ENCODE measurements around the gene SLC35F3.

Gene SLC35F3

DNA sequence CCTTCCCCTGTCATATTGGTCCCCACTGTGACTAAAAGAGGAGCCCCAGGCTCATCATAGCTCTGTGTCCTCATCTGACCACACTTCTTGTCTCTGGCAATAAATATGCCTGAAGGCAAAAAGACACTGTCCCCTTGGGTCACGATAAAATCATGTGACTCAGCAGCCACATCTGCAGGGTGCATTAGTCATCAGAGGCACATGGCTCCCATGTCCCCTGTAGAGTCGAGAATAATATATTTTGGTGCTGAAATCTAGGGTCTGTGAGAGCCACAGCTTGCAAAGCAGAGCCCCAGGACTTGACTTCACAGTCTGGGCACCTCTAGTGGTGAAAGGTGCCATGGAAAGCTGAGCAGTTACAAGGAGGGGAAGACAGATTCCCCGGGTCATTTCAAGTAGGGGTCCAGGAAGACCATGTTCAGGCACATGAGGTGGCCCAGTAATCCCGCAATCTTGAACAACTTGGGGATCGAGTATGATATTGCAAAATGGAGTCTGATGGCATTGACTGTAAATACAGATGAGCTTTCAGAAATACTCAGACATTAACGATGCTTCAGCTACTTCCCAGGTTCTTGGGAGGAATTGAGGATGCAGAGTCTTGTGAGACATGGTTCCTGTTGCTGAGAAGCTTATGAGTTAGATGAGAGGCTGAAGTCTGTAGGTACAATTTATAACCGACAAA is 68.6 kb downstream of the SLC35F3 start:
- DNase-seq (ENCODE audit: low spot score) = no peak

DNA sequence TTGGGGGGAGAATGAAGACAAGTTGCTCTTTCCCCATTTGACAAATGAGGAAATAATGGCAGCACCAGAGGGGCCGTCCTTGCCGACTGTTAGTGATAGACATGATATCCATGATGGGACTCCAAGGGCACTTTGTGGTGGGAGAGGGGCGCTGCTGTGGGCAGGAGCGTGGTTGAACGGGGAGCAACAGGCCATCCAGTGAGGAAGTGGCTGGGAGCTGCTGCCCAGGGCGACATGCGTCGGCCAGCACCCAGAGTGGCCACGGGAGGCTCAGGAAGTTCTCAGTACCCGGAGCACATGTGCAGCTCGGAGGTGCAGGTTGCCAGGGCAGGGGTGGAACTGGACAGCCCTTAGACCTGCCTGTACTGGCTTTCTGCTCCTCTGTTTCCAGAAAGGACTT is 71.0 kb downstream of the SLC35F3 start:
- no peak for DNase-seq (ENCODE audit: low spot score)

DNA sequence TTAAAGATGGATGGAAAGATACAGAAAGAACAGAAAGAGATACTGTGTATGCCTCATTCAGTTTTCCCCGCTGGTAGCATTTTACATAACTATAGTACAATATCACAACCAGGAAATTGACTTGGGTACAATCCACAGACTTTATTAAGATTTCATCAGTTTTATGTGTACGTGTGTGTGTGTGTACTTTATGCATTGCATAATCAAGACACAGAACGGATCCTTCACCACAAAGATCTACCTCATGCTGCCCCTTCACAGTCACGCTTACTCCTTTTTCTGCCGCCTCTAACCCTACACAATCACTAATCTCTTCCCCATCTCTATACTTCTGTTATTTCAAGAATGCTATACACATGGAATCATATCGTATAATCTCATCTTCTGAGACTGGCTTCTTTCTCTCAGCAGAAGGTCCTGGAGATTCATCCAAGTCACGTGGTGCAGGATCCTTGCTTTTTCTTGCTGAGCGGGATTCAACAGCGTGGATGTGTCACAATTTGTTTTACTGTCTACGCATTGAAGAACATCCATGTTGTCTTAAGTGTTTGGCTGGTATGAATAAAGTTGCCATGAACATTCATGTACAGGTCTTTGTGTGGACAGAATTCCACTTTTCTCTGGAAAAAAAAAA is 76.7 kb downstream of the SLC35F3 start:
- no peak for DNase-seq (ENCODE audit: low spot score)

DNA sequence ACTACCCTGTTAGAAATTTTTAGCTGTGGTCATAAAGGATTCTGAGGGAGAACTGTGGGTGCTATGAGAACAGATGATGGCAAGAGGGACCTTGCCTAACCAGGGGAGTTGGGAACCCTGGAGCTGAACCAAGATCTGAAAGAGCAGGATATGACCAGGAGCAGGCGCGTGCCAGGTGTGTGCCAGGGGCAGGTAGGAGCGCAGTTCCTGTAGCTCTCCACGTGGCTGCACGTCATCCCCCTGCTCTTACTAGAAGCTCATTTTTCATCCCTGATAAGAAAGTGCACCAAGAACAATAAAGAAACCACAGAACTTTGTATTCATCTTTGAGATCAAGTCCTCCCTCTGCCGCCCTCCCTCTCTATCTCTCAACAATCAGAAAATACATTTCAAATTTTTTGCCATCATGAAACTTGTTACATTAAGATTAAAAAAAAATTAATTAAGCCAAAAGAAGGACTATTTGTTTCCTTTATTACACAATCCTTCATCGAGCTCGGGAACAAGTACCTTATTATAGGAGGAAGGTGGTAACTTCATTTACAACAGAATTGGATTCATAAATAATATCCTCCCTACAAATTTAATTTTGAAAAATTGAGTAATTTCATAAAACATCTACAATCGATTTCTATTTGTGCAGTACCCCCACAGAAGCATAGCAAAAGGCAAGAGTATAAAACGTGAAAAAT is 78.5 kb downstream of the SLC35F3 start:
- no peak for DNase-seq (ENCODE audit: low spot score)

DNA sequence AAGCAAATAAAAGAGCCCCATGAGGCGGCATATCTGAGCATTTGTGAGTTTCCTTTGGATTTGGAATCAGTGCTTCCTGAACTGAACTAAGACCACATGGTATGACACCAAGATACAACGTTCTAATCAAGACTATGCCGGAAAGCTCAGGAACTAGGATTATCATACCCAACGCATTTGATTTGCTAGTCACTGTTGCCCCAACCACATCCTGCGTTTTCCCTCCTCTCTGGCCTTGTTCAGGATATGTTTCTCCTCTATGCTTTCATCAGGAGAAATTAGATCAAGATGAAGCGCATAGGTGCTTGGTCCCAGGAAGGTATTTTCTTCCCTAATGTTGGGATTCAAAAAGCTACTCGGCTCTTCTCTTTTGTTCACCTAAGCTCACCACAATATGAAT is 79.3 kb downstream of the SLC35F3 start:
- no peak for DNase-seq (ENCODE audit: low spot score)

DNA sequence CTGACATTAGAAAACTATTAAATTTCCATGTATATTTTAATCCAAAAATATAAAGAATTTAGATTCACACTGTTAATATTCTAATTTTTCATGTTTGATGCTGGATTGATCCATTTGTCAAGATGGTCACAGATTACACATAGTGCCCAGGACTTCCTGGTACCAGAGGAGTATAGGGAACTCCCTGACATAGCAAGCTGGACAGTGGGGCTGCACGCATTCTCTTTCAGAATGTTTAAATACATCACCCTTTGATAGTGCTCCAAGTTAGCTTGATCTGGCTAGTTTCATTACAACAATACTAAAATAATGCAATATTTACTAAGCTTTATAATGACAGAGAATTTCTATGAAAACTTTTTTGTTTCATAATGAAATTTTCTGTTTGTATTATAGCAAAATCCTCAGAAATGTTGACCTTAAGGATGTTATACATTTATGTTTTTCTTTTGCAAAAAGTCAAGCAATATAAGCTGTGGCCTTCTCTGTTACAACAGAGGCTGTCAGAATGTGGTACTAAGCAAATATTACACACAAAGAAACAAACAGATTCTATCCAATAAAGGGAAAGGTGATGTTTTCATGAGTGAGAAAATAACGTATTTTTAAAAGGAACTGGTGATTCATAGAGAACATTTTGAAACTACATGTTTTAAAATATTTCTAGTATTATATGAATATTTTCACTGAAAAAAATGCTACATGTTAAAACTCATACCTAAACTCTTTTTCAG is 84.7 kb downstream of the SLC35F3 start:
- DNase-seq (ENCODE audit: low spot score) = no peak

DNA sequence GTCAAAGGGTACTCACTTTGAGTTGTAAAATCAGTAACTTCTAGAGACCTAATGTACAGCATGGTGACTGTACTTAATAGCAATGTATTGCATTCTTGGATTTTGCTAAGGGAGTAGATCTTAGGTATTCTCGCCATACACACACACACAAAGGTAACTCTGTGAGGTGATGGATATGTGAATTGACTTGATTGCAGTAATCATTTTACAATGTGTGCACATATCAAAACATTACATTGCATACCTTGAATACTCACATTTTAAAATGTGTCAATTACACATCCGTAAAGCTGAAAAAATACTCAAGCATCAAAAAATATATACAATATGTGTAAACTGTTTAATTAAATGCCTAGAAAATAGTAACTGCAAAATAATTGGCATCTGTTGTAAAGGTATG is 86.0 kb downstream of the SLC35F3 start:
- DNase-seq (ENCODE audit: low spot score) = no peak

DNA sequence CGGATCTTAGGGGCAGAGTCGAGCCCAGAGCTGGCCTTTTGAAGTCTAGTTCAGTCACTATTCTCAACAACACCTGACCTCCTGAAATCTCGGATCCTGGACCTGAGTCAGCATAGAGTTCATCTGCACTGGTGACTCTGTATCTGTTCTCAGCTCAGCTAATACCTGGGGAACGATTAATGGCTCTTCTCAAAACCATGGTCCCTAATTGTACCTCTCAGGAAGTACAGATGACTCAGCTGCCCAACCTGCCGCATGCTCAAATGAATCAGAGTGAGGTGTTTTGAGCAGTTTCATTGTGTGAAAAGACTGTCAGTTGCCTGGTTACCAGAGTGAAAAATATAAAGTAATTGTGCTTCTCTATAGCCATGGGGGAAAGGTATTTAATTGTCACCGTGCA is 89.2 kb downstream of the SLC35F3 start:
- DNase-seq (ENCODE audit: low spot score) = no peak

DNA sequence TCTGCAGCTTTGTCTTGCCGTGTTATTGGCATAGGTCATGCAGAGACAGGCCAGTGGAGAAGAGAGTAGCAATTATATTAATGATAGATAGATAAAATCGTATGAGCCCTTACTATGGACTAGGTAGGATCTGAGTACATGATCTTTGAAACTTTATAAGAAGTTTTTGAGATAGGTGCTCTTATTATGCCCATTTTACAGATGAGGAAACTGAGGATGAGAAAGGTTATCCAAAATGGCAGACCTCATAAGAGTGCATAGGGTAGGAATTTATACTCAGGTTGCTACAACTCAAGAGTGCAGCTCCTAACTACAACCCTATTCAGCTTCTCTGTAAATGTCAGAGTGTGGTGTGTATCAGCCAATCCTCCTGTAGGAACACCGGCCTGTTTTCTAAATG is 89.6 kb downstream of the SLC35F3 start:
- no peak for DNase-seq (ENCODE audit: low spot score)

DNA sequence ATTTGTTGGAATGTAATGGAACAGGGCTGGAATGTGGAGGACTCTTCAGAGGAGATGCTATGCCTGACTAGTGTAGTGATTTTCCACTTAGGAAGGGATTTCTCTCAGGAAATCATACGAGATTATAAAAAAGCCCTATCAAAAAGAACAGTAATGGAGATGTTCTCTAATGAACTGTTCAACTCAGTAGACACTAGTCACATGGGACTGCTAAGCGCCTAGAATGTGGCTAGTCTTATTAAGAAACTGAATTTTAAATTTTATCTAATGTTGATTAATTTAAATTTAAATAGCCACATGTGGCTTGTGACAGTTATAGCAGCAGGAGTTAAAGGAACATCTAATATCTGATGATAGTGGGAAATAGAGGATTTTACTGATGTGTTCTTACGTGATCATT is 94.0 kb downstream of the SLC35F3 start:
- DNase-seq (ENCODE audit: low spot score) = no peak

DNA sequence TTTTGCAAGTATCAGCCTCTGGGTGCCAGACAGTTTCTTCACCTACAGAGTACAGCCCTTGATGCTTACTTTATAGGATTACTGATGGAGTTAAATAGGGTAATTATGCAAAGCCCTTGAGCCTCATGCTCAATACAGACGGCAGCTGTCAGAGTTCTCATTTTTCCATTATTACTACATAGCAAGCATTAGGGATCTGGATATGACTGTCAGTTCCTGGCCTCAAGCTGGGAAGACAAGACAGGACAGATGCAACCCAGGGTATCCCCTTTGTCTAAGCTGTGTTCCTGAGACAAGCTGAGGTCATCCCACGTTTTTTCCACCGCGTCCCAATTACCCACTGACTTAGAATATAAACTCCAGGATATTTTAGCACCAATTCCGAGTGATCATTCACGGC is 94.4 kb downstream of the SLC35F3 start:
- DNase-seq (ENCODE audit: low spot score) = no peak

DNA sequence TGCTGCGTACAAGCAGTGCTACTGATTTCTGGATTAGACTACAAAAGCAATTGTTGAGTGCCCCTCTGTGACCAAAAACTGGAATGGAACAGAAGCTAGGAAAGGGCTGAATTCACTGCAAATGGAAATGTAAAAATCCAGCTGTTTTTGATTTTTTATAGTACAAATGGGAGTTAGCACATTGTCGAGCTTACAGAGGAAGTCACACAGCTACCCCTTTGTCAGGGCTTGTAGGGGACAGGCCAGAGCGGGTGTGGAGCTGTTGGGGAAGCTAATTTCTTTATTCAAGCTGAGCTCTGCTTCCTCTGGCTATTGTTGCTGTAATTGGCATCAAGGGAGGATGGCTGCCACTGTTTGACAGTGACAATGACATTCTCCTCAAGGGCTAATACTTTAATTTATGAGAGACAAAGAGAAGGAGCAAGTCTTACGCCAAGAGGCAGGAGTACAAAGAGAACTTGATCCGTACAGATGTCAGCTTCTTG is 96.1 kb downstream of the SLC35F3 start:
- DNase-seq (ENCODE audit: low spot score) = no peak

DNA sequence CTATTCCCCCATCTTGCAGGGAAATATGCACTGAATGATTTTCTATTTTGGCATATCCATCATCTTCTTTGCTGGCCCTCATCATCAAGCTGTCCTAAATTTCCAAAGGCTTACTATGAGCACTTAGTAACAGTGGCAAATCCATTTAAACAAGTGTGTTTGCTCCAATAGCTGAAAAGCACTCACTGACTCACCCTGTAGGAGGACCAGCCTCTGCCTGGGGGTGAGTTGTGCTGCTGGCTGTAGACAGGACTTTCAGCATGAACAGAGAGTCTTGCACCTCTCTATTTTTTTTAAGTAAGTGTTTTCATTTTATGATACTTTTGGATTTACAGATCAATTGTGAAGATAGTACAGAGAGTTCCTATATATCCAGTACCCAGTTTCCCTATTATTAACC is 97.3 kb downstream of the SLC35F3 start:
- DNase-seq (ENCODE audit: low spot score) = no peak

DNA sequence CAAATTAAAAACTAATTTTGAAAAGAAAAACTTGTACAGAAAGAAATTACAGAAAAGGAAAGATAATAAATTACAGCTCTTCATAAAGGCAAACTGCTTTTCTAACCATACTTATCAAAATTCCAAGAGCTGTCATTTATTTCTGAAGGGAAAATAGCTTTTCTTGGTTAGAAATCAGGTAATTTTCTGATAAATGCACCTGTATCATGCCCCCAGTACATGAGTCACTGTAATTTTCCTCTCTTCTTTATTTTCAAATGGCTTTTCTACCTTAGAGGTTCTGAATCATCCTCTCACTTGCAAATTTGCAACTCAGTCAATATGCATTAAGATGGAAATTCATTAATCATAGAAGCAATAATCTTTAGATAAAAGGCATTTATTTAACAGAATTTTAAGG is 100.1 kb downstream of the SLC35F3 start:
- no peak for DNase-seq (ENCODE audit: low spot score)

DNA sequence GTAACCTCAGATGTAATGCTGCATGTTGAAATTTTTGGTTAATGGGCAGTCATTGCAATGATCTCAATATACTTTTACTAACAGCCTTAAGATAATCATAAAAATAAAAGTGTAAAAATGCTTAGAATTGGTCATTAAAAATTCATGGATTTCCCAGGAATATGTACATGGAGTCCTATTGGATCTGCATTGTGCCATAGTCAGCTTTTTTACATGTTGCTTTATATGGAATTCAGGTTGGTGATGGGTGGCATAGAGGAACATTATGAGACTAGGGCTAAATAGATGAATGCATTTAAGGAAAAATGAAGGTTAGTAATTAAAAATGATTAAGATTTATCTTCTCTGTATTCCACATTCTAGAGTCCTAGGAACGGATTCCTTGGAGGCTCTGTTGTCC is 103.2 kb downstream of the SLC35F3 start:
- DNase-seq (ENCODE audit: low spot score) = no peak

DNA sequence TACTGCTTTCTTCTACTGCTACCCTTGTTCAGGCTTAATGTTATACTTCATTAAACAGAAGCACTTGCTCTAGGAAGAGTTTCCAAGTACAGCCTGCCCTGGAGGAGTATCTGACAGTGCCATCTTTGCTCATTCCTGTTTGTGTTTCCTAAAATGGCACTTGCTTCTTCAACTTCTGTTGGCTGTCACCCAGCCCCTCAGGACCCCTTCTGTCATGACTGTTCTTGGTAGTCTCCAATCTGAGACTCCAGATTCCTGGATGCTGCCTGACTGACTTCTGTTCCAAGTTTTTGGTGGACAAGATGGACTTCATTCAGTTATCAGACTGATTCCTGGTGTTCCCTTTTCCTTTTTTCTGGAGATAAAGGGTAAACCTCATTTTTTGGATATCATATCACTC is 104.1 kb downstream of the SLC35F3 start:
- DNase-seq (ENCODE audit: low spot score) = no peak

DNA sequence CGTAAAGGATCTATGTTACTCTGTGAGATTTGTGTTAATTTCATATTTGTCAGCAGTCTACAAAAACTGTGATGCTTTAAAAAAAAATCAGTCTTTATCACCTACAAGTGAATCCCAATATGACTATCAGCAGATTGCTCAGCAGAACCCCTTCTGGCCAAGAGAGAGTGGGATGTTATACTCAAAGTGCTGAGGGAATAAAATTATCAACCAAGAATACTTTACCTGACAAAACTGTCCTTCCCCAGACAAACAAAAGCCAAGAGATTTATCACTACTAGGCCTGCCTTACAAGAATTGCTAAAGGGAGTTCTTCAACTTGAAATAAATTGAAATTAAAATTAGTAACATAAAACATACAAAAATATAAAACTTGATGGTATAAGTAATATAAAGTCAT is 105.2 kb downstream of the SLC35F3 start:
- no peak for DNase-seq (ENCODE audit: low spot score)

DNA sequence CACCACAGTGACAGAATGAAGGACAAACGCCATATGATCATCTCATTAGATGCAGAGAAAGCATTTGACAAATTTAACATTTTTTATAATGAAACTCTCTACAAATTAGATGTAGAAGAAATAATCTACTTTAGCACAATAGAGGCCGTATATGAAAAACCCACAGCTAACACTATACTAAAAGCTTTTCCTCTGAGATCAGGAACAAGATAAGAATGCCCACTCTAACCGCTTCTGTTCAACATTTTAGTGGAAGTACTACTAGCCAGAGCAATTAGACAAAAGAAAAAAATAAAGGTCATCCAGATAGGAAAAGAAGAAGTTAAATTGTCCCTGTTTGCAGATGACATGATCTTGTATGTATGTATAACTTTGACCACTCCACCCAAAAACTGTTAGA is 109.7 kb downstream of the SLC35F3 start:
- no peak for DNase-seq (ENCODE audit: low spot score)

DNA sequence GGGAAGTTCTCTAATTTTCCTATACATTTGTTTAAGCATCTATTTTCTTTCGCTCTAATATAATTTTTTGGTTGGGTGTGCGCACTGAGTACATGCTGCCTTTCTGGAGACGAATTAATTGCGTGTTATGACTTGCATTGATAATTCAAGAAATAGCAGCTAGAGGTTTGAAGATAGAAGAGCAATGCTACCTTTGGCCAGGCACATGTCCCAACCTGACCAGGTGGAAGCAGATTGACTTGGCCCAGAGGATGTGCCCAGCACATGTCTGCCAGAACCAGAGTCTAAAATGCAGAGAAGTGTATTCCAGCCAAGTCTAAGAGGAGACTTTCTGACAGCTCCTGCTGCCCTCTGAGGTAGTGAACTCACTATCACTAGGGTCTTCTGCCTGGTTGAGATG is 114.3 kb downstream of the SLC35F3 start:
- DNase-seq (ENCODE audit: low spot score) = no peak

DNA sequence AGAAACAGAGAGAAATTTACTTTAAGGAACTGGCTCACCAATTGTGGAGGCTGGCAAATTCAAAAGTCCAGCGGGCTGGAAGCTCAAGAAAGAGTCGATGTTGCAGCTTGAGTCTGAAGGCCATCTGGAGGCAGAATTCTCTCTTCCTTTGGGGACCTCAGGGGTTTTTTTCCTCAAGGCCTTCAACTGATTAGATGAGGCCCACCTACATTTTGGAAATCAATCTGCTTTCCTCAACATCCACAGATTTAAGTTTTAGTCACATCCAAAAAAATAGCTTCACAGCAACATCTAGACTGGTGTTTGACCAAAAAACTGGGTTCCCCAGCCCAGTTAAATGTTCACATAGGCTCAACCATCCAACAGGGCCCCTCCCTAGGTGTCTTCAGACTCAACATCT is 114.9 kb downstream of the SLC35F3 start:
- DNase-seq (ENCODE audit: low spot score) = no peak

DNA sequence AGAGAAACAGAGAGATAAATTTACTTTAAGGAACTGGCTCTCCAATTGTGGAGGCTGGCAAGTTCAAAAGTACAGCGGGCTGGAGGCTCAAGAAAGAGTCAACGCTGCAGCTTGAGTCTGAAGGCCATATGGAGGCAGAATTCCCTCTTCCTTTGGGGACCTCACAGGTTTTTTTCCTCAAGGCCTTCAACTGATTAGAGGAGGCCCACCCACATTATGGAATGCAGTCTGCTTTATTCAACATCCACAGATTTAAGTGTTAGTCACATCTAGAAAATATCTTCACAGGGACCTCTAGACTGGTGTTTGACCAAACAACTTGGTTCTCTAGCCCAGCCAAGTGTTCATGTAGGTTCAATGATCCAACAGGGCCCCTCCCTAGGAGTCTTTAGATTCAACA is 117.8 kb downstream of the SLC35F3 start:
- DNase-seq (ENCODE audit: low spot score) = no peak

DNA sequence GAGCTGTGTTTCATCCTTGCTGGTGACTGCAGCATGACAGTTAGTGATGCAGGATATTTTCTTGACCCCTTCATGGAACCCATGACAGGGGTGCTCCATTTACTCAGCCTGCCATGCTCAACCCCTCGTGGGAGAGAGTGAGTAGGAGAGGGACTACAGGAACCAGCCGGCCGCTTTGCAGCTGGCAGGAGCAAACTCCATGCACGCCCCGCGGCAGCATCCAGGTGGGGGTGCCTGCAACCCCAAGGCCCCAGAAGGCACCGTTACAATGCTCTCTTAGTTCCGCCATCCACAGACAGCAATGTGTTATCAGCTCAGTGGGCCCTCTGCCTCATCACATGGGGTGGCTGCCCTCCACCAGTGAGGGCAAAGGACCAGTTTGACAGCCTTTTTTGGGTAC is 135.1 kb downstream of the SLC35F3 start:
- DNase-seq (ENCODE audit: low spot score) = no peak
